ENCODE measurements around the gene NHLRC2. TPM values are rescaled to one million over a fixed set of nuclear protein-coding genes. Genes with fewer than 3 reads are reported as not detected.

NHLRC2 gene
- total RNA-seq, 8 experiments from 2014 or later, result 6.9 to 22.9 (median 14.9) TPM

- Histone ChIP-seq H3K27ac (no peak overlapping the region), H3K4me1 (replicated peaks in 1 of 2) (no peaks in the 10 kb centered on the region), H3K4me3 (no peak overlapping the region)
- ATAC-seq (replicated peaks in 6 of 8), result peak in 2 of 8 experiments; percentile 22 to 26
- in situ Hi-C loops (cut with MboI; ENCODE audit: low pct_unique_long_range_greater_than_20kb in 2 of 9, low sequenced_read_pairs in 9 of 9, unreplicated experiment in 9 of 9), result no loop called here
- WGBS, 10 experiments, result 0 to 82% (median 40%) methylated on average over 2 to 3 of the region's 3 CpGs; no CpG with 5 or more reads in 2 of the 10 experiments
Observed at GRCh38 chr10:113920875-113921274, 66.4 kb downstream of the NHLRC2 start.

GRCh38 chr10:113921561-113922370 is 67.3 kb downstream of the NHLRC2 start:
- no peak overlapping the region for H3K4me3 ChIP-seq
- no peak overlapping the region for H3K27ac ChIP-seq
- in situ Hi-C loops (cut with MboI; ENCODE audit: low pct_unique_long_range_greater_than_20kb in 2 of 9, low sequenced_read_pairs in 9 of 9, unreplicated experiment in 9 of 9), result no loop called here
- WGBS, 10 experiments, result 47 to 100% (median 92%) methylated on average over 2 to 5 of the region's 5 CpGs; no CpG with 5 or more reads in 1 of the 10 experiments
- ATAC-seq (replicated peaks in 6 of 8), result peak in 2 of 8 experiments; percentile 17 to 27
- H3K4me1 ChIP-seq (replicated peaks in 1 of 2), result no peaks in the 10 kb centered on the region

GRCh38 chr10:113922787-113923570 is 68.5 kb downstream of the NHLRC2 start:
- 20 to 100% (median 73%) methylated on average over 1 to 7 of the region's 8 CpGs; no CpG with 5 or more reads in 1 of the 10 experiments for WGBS, 10 experiments
- in situ Hi-C loops (cut with MboI; ENCODE audit: low pct_unique_long_range_greater_than_20kb in 2 of 9, low sequenced_read_pairs in 9 of 9, unreplicated experiment in 9 of 9), result no loop called here
- Histone ChIP-seq H3K4me3 (no peak overlapping the region), H3K27ac (no peak overlapping the region), H3K4me1 (replicated peaks in 1 of 2) (no peaks in the 10 kb centered on the region)
- no peak for ATAC-seq (replicated peaks in 6 of 8)

GRCh38 chr10:113924186-113924585 is 69.7 kb downstream of the NHLRC2 start:
- no peak overlapping the region for H3K27ac ChIP-seq
- in situ Hi-C loops (cut with MboI; ENCODE audit: low pct_unique_long_range_greater_than_20kb in 2 of 9, low sequenced_read_pairs in 9 of 9, unreplicated experiment in 9 of 9), result no loop called here
- H3K4me1 ChIP-seq (replicated peaks in 1 of 2), result no peaks in the 10 kb centered on the region
- WGBS, 10 experiments, result 67 to 100% (median 87%) methylated on average over 1 of the region's 1 CpG; no CpG with 5 or more reads in 4 of the 10 experiments
- H3K4me3 ChIP-seq, result no peak overlapping the region
- no peak for ATAC-seq (replicated peaks in 6 of 8)

GRCh38 chr10:113924664-113925063 is 70.2 kb downstream of the NHLRC2 start:
- in situ Hi-C loops (cut with MboI; ENCODE audit: low pct_unique_long_range_greater_than_20kb in 2 of 9, low sequenced_read_pairs in 9 of 9, unreplicated experiment in 9 of 9), result no loop called here
- Histone ChIP-seq H3K4me1 (replicated peaks in 1 of 2) (no peaks in the 10 kb centered on the region), H3K4me3 (no peak overlapping the region), H3K27ac (no peak overlapping the region)
- no peak for ATAC-seq (replicated peaks in 6 of 8)
- 44 to 100% (median 82%) methylated on average over 1 to 4 of the region's 4 CpGs for WGBS, 10 experiments

GRCh38 chr10:113927440-113927839 is 73.0 kb downstream of the NHLRC2 start:
- in situ Hi-C loops (cut with MboI; ENCODE audit: low pct_unique_long_range_greater_than_20kb in 2 of 9, low sequenced_read_pairs in 9 of 9, unreplicated experiment in 9 of 9), result no loop called here
- Histone ChIP-seq H3K4me3 (no peak overlapping the region), H3K27ac (no peak overlapping the region), H3K4me1 (replicated peaks in 1 of 2) (no peaks in the 10 kb centered on the region)
- 60 to 100% (median 91%) methylated on average over 1 to 5 of the region's 5 CpGs; no CpG with 5 or more reads in 1 of the 10 experiments for WGBS, 10 experiments
- ATAC-seq (replicated peaks in 6 of 8), result no peak

GRCh38 chr10:113928830-113929229 is 74.4 kb downstream of the NHLRC2 start:
- no peak overlapping the region for H3K4me3 ChIP-seq
- H3K4me1 ChIP-seq (replicated peaks in 1 of 2), result no peaks in the 10 kb centered on the region
- H3K27ac ChIP-seq, result no peak overlapping the region
- in situ Hi-C loops (cut with MboI; ENCODE audit: low pct_unique_long_range_greater_than_20kb in 2 of 9, low sequenced_read_pairs in 9 of 9, unreplicated experiment in 9 of 9), result no loop called here
- ATAC-seq (replicated peaks in 6 of 8), result peak in 1 of 8 experiments; percentile 65

GRCh38 chr10:113929522-113929921 is 75.1 kb downstream of the NHLRC2 start:
- no peak overlapping the region for H3K27ac ChIP-seq
- in situ Hi-C loops (cut with MboI; ENCODE audit: low pct_unique_long_range_greater_than_20kb in 2 of 9, low sequenced_read_pairs in 9 of 9, unreplicated experiment in 9 of 9), result no loop called here
- ATAC-seq (replicated peaks in 6 of 8), result no peak
- no peaks in the 10 kb centered on the region for H3K4me1 ChIP-seq (replicated peaks in 1 of 2)
- no peak overlapping the region for H3K4me3 ChIP-seq
- 62 to 90% (median 84%) methylated on average over 2 to 5 of the region's 6 CpGs; no CpG with 5 or more reads in 1 of the 10 experiments for WGBS, 10 experiments

GRCh38 chr10:113930482-113931057 is 76.1 kb downstream of the NHLRC2 start:
- no peak overlapping the region for H3K4me3 ChIP-seq
- H3K27ac ChIP-seq, result no peak overlapping the region
- H3K4me1 ChIP-seq (replicated peaks in 1 of 2), result no peaks in the 10 kb centered on the region
- WGBS, 10 experiments, result 52 to 100% (median 87%) methylated on average over 1 to 3 of the region's 3 CpGs
- in situ Hi-C loops (cut with MboI; ENCODE audit: low pct_unique_long_range_greater_than_20kb in 2 of 9, low sequenced_read_pairs in 9 of 9, unreplicated experiment in 9 of 9), result no loop called here
- ATAC-seq (replicated peaks in 6 of 8), result no peak

- H3K27ac ChIP-seq, result no peak overlapping the region
- no peak for ATAC-seq (replicated peaks in 6 of 8)
- 29 to 83% (median 33%) methylated on average over 1 of the region's 1 CpG; no CpG with 5 or more reads in 7 of the 10 experiments for WGBS, 10 experiments
- H3K4me1 ChIP-seq (replicated peaks in 1 of 2), result no peaks in the 10 kb centered on the region
- H3K4me3 ChIP-seq, result no peak overlapping the region
- in situ Hi-C loops (cut with MboI; ENCODE audit: low pct_unique_long_range_greater_than_20kb in 2 of 9, low sequenced_read_pairs in 9 of 9, unreplicated experiment in 9 of 9), result no loop called here
Observed at GRCh38 chr10:113932854-113933253, 78.4 kb downstream of the NHLRC2 start.

GRCh38 chr10:113933894-113934532 is 79.6 kb downstream of the NHLRC2 start:
- H3K4me3 ChIP-seq, result no peak overlapping the region
- ATAC-seq (replicated peaks in 6 of 8), result no peak
- no peaks in the 10 kb centered on the region for H3K4me1 ChIP-seq (replicated peaks in 1 of 2)
- in situ Hi-C loops (cut with MboI; ENCODE audit: low pct_unique_long_range_greater_than_20kb in 2 of 9, low sequenced_read_pairs in 9 of 9, unreplicated experiment in 9 of 9), result no loop called here
- H3K27ac ChIP-seq, result no peak overlapping the region
- WGBS, 10 experiments, result 37 to 100% (median 91%) methylated on average over 1 to 7 of the region's 8 CpGs; no CpG with 5 or more reads in 2 of the 10 experiments

GRCh38 chr10:113937258-113937657 is 82.8 kb downstream of the NHLRC2 start:
- no peaks in the 10 kb centered on the region for H3K4me1 ChIP-seq (replicated peaks in 1 of 2)
- H3K27ac ChIP-seq, result no peak overlapping the region

GRCh38 chr10:113937756-113938155 is 83.3 kb downstream of the NHLRC2 start:
- peak in 1 of 8 experiments; percentile 79 for ATAC-seq (replicated peaks in 6 of 8)
- in situ Hi-C loops (cut with MboI; ENCODE audit: low pct_unique_long_range_greater_than_20kb in 2 of 9, low sequenced_read_pairs in 9 of 9, unreplicated experiment in 9 of 9), result no loop called here
- WGBS, 10 experiments, result 37 to 77% (median 71%) methylated on average over 3 to 7 of the region's 7 CpGs; no CpG with 5 or more reads in 1 of the 10 experiments

More at GRCh38 chr10:113937258-113937657, 82.8 kb downstream of the NHLRC2 start:
- in situ Hi-C loops (cut with MboI; ENCODE audit: low pct_unique_long_range_greater_than_20kb in 2 of 9, low sequenced_read_pairs in 9 of 9, unreplicated experiment in 9 of 9), result no loop called here
- ATAC-seq (replicated peaks in 6 of 8), result no peak
- no peak overlapping the region for H3K4me3 ChIP-seq

More at GRCh38 chr10:113937756-113938155, 83.3 kb downstream of the NHLRC2 start:
- Histone ChIP-seq H3K4me3 (no peak overlapping the region), H3K27ac (no peak overlapping the region), H3K4me1 (replicated peaks in 1 of 2) (no peaks in the 10 kb centered on the region)
